Glomerular visceral epithelial cell (primary cell): ENCODE results near the gene KIAA0513.

Experiments
- DNase-seq: peaks from one replicate; pipeline ENCODE4 v3.0.0-alpha.2; 2016; ENCODE audit errors: extremely low spot score

KIAA0513 gene

GRCh38 chr16:85069171-85069570, 41.6 kb downstream of the KIAA0513 start:
- no peak for DNase-seq

GRCh38 chr16:85072076-85072860, 44.7 kb downstream of the KIAA0513 start:
- no peak for DNase-seq

GRCh38 chr16:85072947-85073346, 45.4 kb downstream of the KIAA0513 start:
- no peak for DNase-seq

GRCh38 chr16:85074225-85074914, 46.8 kb downstream of the KIAA0513 start:
- no peak for DNase-seq

GRCh38 chr16:85075236-85075924, 47.8 kb downstream of the KIAA0513 start:
- no peak for DNase-seq

DNA sequence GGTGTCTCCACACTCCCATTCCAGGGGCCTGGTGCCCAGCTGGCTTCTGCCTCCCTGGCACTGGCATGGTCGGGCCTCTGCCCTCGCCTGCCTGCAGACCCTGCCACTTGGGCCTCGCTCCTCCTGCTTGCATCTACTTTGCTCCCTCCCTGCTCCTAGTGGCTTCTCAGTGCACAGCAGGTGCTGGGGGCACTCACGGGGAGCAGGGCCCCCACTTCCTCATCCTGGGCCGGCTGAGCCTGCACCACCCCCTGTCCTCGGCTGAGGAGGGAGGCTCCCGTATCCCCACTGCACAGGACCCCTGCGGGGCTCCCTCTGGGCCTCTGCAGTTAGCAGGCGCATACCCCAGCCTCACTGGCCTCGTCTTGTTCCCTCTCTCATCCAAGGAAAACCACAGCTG, 49.4 kb downstream of the KIAA0513 start:
- no peak for DNase-seq

DNA sequence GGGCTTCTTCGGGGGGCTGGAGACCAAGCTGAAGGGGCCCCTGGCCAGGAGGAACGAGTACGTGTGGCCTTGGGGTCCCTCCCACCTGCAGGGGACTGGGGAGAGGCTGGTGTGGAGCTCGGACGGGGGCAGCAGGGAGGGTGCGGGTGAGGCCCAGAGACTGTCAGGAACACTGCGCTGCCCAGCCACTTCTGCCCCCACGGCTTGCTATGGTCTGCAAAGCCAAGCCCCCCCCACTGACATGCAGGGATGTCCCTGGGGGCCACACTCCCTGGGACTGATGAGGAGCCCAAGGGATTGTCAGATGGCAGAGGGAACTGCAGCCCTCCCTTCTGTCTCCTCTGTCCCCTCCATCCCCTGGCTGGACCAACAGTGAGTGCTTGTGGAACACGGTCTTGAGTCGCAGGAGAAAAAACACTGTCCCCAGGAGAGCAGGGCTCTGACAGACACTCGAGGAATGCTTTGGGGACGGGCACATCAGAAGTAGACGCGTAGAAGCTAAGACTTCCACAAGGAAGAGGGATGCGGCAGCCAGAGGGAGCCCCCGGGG, 50.1 kb downstream of the KIAA0513 start:
- no peak for DNase-seq

DNA sequence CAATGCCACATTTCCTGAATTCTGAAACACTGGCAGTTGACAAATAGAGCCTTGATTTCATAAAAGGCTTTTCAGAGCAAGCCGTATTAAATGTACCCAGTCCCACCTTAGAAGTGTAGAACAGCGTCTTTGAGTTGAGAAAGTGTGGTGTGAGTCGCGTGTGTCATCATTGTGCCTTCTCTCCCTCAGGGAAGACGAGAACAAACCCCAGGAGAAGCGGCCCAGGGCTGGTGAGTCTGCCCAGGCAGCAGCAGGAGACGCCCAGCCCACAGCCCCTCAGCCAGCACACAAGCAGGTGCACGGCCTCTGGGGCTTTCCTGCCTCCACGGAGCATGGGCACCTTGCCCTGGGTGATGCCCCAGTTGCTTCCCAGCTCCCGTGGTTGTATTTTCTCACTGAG, 50.6 kb downstream of the KIAA0513 start:
- DNase-seq, result no peak

- no peak for DNase-seq
Measured at GRCh38 chr16:85078952-85079351, 51.4 kb downstream of the KIAA0513 start.

- DNase-seq, result no peak
Measured at GRCh38 chr16:85079785-85080570, 52.4 kb downstream of the KIAA0513 start.

- DNase-seq, result no peak
Measured at GRCh38 chr16:85081038-85081437, 53.4 kb downstream of the KIAA0513 start.

GRCh38 chr16:85081765-85082164, 54.2 kb downstream of the KIAA0513 start:
- DNase-seq, result no peak

GRCh38 chr16:85082173-85083050, 54.8 kb downstream of the KIAA0513 start:
- DNase-seq, result no peak

- no peak for DNase-seq
Measured at GRCh38 chr16:85083051-85083639, 55.5 kb downstream of the KIAA0513 start.

- DNase-seq, result no peak
Measured at GRCh38 chr16:85084841-85085510, 57.4 kb downstream of the KIAA0513 start.

DNA sequence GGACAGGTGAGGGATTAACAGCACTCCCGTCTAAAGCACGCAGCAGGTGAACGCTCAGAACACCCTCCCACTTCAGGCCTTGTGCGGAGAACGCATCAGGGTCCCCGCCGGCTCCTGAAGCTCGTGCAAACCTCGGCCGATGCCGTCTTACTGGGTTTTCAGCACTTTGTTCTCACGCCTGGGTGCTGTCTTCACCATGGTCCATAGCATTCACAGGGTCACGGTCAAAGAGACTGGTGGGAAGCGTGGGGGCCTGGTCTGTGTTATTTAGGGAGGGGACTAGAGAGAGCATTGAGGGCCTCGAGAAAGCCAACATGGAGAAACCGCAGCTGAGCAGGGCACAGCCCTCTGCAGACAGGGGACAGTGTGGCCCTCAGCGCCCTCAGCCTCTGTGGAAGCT, 58.1 kb downstream of the KIAA0513 start:
- DNase-seq, result no peak

DNA sequence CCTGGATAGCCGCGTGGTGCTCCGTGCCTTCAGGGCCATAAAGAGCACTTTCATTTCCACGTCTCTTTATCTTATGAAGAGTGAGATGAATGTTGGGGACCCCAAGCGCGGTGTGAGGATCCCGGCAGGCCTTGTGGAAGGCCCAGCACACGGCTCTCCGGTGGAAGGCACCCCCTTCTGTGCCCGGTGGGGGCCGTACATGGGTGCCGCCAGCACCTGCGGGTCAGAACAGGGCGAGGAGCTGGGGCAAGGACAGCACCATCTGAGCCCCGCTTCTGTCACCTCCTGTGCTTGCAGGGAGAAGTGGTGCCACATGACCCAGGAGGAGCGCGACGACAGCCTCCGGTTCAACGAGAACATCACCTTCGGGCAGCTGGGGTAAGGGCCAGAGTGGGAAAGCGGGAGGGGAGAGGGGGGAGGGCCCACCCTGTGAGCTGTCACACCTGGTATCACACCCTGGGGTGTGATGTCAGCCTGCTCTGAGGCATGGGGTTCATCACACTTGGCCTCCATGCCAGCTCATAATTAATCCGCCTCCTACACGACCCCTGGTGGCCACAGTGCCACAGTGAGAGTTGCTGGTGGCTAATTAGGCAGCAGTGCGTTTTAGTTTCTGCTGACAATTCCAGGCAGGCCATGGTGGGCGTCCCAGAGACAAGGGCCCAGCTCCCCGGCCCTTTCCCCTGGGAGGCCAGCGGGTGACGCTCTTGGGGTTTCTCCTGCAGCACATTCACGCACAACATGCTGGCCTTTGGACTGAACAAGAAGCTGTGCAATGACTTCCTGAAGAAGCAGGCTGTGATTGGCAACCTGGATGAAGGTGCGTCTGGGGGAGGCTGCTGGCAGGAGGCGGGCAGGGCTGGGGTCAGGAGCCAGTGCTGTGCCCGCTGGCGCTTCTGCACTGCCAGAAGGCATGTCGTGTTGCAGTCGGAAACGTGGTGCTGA, 59.0 kb downstream of the KIAA0513 start:
- DNase-seq, result peak; percentile 67

DNA sequence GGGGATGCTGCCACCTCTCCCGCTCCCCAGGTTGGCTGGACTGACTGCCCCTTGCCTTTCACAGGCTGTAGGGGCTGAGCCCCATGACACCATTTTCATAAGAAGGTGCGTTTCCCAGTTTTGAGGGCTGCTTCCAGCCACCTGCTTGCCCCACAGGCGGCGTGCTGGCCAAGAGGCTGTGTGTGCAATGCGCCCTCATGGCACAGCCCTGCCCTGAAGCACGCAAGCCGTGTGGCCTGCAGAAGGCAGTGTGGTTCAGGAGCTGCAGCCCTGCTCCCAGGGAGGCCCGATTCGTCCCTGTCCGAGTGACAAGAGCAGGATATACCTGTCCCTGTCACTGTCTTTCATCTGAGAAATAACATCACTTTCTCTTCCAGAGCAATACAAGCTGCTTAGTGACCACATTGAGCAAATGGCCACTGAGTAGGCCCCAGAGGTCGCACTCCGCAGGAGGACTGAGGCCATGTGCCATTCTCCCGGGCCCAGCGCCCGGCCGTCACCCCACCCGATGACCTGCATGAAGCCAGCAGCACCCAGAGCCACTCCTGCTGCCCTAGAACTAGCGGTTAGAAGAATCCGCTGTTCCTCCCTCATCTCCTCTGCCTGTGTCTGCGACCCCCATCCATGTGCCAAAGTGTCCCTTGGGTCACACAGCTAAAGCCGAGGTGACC, 60.4 kb downstream of the KIAA0513 start:
- DNase-seq, result no peak
